Activated T-cell treated with anti-CD3 and anti-CD28 coated beads for 1 hour (primary cell): ENCODE results near the gene KCNG2.

ENCODE experiments used
- DNase-seq: peaks from one replicate; pipeline ENCODE4 v3.0.0-alpha.2; 2020; ENCODE audit warnings: low read depth

Gene KCNG2

DNA sequence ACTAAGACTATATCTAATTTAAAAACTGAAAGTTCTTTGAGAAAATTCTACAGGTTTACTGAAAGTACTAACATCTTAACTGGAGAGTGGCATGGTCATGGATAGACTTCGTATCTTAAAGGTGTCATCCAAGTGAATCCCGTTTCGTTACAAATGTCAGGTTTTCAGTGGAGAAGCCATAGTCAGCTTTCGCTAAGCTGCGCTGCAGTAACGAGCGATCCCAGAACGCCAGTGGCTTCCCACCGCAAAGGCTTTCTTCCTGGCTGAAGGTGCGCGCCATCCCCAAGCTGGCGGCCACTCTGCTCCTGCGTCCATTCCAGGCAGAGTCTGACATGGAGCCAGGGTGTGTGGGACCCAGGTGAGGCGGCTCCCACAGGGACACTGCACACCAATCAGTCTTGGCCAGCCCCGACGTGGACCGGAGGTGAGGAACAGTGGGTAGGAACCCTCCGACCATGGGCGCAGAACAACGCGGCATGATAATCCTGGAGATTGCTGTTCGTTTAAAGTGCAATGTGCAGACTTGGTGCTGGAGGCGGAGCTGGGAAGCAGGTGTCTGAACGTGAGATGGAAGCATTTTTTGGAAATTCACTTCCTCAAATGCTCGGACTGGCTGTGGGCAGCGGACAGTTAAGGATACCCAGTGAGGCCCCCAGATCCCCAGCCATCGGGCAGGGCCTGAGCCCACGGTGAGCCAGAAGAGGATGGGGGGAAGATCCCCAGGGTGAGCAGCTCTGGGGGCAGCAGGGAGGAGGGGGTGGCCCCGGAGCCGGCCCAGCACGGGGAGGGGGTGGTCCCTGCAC lies 27.8 kb upstream of the KCNG2 start:
- DNase-seq: no peak

DNA sequence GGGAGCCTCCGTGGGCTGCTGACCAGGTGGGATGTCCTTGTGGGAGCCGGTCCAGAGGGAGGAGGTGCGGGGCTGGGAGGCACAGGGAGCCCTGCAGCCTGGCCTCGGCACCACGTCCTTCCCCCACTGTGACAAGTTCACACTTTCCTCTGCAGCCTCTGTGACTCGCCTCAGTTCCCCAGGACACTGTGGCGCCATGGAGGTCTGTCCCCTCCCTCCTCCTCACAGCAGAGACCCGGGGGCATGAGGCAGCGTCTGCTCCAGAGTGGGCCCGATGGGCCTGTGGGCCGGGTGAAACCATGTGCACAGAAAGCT lies 27.3 kb upstream of the KCNG2 start:
- DNase-seq: no peak

DNA sequence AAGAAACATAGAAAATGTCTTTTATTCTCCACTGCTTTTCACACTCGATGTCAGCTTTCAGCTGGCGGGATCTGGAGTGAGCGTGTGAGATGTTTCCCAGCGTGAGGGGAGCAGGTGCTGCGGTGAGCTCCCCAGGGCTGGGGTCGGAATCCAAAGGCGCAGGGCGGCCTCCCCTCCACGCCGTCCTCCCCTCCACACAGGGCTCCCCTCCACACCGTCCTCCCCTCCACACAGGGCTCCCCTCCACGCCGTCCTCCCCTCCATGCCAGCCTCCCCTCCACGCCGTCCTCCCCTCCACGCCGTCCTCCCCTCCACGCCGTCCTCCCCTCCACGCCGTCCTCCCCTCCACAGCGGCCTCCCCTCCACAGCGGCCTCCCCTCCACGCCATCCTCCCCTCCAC lies 26.9 kb upstream of the KCNG2 start:
- no peak for DNase-seq

DNA sequence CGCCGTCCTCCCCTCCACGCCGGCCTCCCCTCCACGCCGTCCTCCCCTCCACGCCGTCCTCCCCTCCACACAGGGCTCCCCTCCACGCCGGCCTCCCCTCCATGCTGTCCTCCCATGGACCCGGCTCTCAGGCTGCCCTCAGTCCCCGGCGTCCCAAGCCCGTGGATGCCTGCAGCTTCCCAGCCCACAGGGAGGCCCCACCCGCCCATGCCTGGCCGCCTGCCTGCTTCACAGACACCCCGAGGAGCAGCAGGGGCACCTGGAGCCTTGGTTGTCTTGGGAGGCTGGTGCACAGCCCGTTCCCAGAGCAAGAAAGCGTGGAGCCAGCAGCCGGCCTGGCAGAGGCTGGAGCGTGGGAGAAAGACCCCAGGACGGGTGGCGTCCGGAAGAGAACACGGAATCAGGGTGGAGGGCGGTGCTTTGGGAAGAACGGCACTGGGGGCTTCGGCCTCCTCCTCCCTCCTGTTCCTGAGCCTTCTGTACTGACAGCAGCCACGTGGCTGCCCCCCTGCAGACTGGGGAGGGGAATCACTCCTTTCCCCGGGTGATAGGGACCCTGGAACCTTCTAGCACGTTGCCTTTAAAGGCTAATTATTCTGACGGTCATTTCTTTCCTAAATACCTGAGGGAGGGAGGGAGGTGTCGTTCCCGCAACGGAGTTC lies 26.2 kb upstream of the KCNG2 start:
- no peak for DNase-seq

DNA sequence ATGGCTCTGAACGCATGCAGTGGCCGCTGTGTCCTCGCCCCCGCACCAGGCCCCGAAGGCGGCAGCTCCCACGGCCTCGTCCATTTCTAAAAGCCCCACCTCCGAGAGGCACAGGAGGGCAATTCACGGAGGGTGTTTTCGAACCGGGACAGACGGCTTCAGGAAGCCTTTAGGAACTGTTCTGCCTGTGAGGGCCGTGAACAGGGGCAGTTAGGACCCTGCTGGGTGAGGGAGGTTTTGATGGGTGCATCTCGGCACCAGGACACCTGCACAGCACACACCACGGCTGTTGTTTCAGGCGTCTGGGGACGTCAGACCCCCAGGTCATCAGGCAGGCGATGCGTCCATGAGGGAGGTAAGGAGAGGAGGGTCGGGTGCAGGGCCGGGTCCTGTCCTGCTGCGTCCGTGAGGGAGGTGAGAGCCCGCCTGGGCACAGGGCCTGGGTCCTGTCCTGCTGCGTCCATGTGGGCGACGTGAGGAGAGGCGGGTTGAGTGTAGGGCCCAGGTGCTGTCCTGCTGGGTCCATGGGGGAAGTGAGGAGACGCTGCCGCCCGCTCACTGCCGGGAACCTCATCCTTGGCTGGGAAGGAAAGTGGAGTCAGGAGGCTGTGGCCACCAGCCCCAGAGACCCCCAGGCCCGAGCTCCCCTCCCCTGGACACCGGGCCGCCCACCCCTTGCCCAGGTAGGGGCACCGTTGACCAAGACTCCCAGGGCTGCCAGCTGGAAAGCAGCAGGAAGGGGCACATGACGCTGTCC lies 25.5 kb upstream of the KCNG2 start:
- DNase-seq: no peak

DNA sequence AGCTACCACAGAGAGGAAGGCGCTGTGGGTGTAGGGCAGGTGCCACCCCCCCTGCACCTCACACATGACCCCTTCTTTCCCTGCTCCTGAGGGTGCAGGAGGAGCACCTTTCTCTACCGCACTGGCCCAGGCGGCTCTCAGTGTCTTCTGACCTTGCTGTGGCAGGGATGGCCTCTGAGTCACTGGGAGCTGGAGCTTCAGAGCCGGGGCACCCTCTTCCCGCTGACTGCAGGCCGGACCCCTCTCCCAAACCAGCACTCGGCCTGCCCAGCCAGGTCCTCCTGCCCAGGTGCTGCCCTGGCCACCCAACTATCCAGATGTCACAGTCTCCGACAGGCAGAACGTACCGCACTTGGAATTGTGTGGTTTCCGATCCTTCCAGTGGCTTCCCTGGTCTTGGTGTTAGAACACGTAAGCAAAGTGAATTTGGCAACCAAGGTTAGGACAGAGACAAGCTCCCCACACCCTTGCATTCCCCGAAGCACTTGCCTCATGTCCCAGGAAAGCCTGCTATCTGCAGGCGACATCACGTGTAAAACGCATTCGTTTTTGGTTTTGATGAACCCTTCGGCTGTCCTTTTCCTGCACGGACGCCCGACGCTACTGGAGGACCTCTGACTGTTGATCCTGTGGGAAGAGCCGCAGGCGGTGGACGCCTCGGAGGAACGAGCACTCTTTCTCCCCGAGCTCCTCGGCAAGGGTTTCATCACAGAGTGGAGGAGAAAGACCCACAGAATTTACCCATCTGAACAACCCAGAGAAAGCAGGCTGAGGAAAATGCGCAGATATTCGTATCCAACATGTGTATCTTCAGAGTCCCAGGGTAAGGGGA lies 24.7 kb upstream of the KCNG2 start:
- no peak for DNase-seq

DNA sequence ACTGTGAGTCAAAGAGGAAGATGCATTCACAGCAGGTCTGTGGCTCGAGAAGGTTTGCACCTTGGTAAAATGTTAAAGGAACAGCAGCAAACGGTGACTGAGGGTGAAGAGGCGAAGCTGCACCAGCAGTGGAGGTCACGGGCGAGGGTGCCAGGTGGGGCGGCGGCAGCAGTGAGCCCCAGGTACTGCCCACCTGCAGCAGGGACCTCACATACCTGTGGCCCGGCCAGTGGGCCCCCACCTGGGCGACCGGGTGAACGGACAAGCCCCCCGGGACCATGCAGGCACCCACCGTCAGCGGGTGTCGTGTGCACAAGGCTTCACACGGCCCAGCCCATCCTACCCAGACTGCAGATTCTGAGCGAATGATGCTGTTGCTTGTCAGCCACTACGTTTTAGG lies 23.6 kb upstream of the KCNG2 start:
- DNase-seq: no peak

DNA sequence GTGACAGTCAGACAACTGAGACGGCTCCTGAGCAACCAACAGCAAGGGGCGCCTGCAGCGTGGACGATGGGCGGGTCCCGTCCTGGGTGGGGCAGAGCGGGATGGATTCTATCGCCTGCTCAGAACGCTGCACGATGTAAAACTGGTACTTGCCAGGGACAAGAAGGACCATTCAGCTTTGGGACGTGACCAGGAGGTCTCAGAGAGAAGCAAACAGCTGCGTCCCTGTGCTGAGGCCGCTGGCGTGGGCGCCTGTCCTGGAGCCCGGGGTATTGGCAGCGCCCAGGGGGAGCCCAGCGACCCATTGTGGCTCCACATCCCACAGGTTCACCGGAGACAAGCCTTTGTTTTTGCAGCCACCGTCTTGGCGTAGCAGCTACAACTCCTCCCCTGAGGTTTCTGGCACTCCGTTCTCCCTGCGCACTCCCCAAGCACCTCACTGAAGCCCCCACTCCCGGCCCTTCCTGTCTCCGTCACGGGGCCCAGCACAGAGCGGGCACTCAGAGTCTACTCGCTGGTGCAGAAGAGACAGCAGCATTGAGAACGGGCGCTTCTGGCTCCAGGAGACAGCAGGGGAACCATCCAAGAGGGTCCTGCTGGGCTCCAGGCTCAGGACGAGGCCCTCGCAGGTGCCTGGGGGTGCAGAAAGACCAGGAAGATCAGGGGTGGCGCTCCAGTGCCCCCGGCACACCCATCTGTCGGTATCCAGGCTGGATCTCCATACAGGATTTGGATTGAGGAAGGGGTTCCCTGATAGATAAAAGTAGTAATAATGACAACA lies 22.1 kb upstream of the KCNG2 start:
- no peak for DNase-seq

DNA sequence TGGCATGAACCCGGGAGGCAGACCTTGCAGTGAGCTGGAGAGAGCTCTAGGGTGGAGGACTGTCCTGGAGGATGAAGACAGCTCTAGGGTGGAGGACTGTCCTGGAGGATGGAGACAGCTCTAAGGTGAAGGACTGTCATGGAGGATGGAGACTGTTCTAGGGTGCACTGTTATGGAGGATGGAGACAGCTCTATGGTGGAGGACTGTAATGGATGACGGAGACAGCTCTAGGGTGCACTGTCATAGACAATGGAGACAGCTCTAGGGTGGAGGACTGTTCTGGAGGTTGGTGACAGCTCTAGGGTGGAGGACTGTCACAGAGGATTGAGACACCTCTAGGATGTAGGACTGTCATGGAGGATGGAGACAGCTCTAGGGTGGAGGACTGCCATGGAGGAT lies 21.1 kb upstream of the KCNG2 start:
- DNase-seq: no peak

DNA sequence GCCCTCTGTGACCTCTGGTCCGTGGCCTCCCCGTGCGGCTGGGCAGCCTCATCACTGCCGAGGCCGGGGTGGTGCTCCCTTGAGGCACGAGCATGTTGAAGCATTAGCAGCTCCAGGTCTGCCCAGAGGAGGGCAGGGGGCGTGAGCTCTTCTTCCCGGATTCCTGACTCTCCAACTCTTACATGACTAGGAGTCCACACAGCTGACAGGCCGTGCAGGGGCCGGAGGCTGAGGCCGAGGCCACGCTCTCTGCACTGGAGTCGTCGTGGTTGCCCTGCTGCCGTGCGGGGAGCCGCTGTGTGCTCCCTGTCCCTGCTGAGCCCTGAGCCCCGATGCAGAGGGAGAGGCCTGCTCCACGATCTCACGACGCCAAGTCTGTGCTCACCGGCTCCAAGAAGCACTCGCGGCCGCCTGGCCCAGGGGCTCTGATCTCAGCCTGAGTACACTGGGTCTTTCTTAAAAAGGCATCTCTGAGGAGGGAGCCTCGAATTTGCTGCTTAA lies 19.4 kb upstream of the KCNG2 start:
- DNase-seq: no peak

DNA sequence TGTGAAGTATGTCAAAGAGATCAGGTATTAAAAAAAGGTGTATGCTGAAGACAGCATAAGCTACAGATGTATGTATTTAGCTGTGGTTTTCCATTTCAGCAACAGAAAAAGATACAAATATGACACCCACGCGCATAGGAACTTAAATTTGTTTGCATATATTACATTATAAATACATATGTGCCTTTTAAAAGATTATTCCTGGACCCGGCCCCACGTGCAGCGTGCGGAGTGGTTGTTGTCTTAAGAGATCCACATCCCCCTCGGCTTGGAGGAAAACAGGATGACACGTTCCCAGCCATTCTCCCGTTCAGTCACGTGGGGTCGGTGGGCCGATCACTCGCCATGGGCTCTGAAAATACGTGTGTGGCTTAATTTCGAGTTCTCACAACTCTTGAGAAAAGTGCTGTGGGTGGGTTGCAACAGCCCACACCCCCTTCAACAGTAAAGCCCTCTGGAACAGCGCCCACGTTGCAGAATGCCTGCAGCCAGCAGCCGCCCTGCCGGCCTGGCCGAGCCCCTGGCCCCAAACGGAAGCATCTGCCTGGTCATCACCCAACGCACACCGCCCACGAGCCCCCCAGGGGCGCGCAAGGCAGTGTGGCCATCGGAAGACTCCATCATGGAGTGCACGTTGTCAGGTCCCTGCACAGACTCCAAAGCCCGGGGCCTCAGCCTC lies 18.6 kb upstream of the KCNG2 start:
- DNase-seq: no peak

DNA sequence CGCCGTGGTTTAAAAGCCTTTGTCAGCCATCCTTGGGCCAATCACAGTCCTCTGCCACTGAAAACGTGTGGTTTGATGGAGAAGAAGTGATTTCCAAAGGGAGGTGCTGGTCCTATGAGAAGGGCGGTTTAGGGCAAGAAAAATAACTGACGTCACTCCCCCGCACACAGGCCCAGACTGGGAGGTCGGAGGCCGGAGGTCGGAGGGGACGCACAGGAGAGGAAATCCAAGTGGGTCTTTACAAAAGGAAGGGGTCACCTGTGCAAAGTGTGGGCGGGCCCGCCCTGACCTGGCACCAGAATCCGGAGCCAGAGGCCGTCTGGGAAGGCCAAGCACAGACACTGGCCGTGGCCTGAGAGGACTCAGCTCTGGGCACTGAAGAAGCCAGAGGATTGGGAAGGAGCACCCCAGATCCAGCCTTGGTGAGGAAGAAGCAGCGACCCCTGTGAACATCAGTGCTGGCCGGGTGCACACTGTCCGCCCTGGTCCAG lies 18.0 kb upstream of the KCNG2 start:
- no peak for DNase-seq

DNA sequence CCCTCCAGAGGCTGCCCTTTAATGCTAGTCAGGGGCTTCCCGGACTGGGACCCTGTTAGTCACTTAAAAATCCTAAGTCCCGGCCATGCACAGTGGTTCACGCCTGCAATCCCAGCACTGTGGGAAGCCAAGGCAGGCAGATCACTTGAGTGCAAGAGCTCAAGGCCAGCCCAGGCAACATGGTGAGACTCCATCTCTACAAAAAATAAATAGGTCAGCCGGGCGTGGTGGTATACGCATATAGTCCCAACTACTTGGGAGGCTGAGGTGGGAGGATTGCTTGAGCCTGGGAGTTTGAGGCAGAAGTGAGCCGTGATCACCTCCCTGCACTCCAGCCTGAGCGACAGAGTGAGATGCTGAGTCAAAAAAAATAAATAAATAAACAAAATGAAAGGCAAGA lies 17.2 kb upstream of the KCNG2 start:
- no peak for DNase-seq

DNA sequence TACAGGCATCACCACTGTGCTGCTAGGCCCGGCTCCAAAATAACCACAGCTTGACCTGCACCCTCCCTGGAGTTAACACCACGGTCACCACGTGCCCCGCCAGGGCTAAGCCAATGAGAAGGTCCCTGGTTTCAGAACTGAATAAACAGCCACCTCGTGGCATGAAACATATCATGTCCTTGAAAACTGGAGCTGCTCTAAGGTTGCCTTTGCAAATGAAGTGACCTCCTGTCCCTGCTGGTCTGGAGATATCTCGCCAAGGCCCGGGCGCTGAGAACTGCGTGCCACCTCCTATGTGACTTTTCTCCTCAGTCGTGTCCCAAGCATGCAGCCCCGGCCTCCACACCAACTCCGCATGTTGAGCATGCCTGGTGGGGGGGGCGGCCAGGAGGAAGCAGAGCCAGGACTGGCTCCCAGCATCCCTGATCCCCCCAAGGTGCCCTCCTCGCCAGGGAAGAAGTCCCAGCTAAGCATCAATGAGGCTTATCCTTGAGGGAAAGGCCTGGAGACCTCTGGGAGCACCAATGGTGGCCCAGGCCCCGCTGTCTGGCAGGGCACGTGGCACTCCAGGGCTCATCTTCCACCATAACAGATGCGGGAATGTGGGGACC lies 16.3 kb upstream of the KCNG2 start:
- no peak for DNase-seq

DNA sequence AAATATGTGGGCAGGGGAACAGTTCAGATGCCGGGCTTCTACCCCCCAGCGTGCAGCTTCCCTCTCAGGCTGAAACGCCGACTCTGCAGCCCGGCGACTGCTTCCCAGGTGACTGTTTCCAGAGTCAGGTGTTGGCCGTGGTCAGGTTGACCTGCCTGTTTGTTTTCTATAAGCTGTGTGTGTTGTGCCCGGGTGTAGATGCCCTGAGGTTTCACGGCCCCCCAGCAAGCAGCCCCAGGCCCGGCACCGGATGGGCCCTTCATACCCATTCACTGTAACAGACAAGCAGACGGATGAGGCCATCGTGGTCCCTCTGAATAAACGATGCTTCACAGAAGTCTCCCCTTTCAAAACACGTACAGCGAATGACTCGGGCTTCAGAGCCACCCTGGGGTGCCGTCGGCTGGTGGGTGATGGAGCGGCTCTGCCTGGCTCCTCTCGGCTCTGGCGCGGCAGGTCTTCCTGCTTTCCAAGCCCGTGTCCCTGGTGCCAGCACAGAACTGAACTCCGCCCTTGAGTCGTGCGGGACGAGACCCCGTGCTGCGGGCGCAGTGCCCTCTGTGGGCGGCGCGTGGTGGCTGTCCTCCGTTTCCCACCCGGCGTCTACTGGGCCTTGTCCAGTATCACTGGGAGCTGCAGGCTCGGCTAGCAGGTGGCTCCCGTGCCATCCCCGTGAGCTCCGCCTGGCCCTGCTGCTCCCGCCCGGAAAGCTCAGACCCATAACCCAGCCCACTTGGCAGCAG lies 15.0 kb upstream of the KCNG2 start:
- DNase-seq: no peak

DNA sequence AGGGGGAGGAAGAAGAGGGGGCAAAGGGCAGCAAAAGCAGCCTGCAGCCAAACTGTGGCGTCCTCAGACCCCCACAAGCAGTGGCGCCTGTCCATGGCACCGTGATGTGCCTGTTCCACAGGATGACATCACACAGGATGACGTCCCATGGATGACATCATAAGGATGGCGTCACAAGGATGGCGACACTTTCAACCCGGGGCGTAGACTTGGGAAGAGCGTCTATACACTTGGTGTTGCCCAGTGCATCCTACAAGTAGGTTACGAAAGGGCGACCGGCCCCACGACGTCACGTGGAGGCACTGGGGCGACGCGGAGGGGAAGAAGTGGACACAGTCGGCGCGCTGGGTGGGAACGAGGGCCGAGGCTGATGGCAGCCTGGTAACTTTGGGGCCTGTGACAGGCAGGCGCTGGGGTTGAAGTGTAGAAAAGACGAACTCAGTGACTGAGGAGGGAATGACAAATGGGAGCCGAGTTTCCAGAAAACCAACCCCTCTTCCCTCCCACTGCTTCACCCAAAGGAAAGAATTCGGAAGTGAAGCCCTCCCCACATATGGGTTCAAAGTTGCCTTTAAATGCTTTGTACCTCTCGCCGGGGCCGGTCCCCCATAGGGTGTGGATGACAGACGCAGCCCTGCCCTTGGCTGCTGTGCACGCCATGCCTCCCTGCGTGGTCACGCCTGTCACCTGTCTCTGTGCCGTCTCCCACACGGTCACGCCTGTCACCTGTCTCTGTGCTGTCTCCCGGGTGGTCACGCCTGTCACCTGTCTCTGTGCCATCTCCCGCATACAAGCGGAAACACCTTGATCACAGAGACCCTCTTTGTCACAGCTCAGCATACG lies 13.4 kb upstream of the KCNG2 start:
- DNase-seq: no peak

DNA sequence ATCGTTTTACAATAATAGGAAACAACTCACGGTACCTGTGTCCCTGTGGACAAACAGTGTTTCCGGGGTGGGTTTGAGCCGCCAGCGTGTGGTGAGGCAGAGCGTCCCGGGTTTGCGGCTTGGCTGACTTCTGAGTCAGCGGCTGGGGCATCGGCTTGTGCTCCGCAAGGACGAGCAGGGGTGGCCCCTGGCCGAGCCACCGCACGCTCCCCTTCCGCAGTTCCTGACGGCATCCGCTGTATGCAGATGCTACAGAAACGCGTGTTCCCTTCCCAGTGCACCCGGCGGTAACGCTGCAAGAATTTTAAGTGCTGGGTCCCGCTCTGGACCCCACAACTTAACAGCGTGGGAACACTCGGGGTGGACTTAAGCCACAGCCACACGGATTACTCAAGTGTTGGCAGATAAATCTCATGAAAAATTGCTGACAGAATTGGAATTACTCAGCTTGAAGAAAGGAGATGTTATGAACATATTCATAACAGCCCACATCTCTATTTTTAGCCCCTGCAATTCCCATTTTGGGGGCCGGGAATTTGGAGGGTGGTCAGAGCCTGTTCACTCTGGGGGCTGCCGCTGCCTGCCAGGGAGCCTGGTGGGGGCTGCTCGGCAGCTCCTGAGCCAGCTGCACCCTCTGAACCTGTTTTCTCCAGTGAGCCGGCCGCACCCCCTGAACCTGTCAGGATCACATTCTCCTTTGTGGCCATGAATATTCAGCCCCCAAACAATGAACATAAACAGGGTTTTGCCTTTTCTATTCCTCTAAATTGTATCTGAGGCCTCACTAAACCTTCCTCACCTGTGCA lies 12.6 kb upstream of the KCNG2 start:
- DNase-seq: no peak

DNA sequence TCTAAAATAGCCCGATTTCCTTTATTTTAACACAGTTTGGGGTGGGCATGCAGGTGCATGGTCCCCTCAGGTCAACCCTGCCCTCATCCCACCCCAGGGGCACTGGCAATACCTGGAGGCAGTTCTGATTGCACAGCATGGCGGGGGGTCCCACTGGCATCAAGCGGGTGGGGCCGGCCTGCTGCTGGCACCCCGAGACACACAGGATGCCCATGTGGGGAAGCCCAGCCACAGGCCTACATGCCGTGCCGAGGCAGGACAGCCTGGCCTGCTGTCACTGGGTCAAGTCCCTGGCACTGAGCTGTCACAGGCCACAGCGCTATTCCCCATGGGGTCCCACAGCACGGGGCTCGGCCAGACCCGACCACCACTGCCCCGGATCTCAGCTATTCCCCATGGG lies 11.9 kb upstream of the KCNG2 start:
- no peak for DNase-seq
